ENCODE measurements around the gene RAB31.

Gene RAB31

DNA sequence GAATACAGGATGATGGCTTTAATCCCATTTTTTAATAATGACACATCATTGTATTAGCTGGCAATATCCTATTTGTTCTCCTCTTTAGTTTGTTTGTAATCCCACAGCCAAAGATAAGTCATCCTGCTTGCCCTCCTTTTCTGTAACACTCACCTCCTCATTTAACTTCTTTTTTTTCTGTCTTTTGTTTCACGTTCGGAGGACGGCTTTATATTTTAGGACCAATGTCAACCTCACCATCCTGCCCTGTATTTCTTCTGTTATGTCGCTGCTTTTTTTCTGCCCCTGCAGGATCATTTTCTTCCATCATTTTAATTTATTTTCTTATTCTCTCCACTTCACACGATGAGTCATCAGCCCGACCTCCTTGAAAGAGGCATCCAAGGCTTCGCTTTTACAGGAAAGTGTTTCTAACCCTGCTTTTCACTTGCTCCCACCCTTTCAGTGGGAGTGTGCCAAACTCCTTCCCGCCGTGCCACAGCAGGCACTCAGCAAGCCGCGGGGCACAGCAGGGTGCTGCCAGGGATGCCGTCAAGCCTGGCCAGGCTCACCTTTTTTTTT is 11.4 kb downstream of the RAB31 start (continued):
- TF ChIP-seq, protein P1, sequence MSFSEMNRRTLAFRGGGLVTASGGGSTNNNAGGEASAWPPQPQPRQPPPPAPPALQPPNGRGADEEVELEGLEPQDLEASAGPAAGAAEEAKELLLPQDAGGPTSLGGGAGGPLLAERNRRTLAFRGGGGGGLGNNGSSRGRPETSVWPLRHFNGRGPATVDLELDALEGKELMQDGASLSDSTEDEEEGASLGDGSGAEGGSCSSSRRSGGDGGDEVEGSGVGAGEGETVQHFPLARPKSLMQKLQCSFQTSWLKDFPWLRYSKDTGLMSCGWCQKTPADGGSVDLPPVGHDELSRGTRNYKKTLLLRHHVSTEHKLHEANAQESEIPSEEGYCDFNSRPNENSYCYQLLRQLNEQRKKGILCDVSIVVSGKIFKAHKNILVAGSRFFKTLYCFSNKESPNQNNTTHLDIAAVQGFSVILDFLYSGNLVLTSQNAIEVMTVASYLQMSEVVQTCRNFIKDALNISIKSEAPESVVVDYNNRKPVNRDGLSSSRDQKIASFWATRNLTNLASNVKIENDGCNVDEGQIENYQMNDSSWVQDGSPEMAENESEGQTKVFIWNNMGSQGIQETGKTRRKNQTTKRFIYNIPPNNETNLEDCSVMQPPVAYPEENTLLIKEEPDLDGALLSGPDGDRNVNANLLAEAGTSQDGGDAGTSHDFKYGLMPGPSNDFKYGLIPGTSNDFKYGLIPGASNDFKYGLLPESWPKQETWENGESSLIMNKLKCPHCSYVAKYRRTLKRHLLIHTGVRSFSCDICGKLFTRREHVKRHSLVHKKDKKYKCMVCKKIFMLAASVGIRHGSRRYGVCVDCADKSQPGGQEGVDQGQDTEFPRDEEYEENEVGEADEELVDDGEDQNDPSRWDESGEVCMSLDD (tag by site-specific recombination; IDR thresholded peaks at IDR 0.05): 0 out of 2 replicates have a peak, but pooled peaks have one; percentile 23
- TF ChIP-seq, protein P2, sequence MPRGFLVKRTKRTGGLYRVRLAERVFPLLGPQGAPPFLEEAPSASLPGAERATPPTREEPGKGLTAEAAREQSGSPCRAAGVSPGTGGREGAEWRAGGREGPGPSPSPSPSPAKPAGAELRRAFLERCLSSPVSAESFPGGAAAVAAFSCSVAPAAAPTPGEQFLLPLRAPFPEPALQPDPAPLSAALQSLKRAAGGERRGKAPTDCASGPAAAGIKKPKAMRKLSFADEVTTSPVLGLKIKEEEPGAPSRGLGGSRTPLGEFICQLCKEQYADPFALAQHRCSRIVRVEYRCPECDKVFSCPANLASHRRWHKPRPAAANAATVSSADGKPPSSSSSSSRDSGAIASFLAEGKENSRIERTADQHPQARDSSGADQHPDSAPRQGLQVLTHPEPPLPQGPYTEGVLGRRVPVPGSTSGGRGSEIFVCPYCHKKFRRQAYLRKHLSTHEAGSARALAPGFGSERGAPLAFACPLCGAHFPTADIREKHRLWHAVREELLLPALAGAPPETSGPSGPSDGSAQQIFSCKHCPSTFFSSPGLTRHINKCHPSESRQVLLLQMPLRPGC (tag by site-specific recombination; IDR thresholded peaks at IDR 0.05): no peak
- TF ChIP-seq BCL11B (tag by site-specific recombination; IDR thresholded peaks at IDR 0.05; ENCODE audit: low read depth): no peak
- no peak for TF ChIP-seq ZNF658 (tag by site-specific recombination; IDR thresholded peaks at IDR 0.05)
- TF ChIP-seq ZNF324 (tag by site-specific recombination; IDR thresholded peaks at IDR 0.05): no peak
- TF ChIP-seq ZNF335 (tag by site-specific recombination; conservative IDR thresholded peaks at IDR 0.05): peak; percentile 51
- TF ChIP-seq ZNF341 (tag by site-specific recombination; IDR thresholded peaks at IDR 0.05; ENCODE audit: low read depth): peak; percentile 82
- TF ChIP-seq ZNF311 (tag by site-specific recombination; IDR thresholded peaks at IDR 0.05; ENCODE audit: borderline replicate concordance): no peak
- no peak for TF ChIP-seq ZNF514 (tag by site-specific recombination; IDR thresholded peaks at IDR 0.05)
- peak; percentile 41; the same call in 1 of the 2 replicates for TF ChIP-seq WT1 (tag by site-specific recombination; IDR thresholded peaks at IDR 0.05)
- no peak for TF ChIP-seq ZNF211 (tag by site-specific recombination; IDR thresholded peaks at IDR 0.05; ENCODE audit: low read depth)
- no peak for TF ChIP-seq SCRT2 (tag by site-specific recombination; IDR thresholded peaks at IDR 0.05)
- TF ChIP-seq HOXD13 (CRISPR knock-in tag; IDR thresholded peaks at IDR 0.05; ENCODE audit: borderline replicate concordance): no peak
- no peak for TF ChIP-seq ZNF555 (tag by site-specific recombination; conservative IDR thresholded peaks at IDR 0.05)
- TF ChIP-seq, protein P3, sequence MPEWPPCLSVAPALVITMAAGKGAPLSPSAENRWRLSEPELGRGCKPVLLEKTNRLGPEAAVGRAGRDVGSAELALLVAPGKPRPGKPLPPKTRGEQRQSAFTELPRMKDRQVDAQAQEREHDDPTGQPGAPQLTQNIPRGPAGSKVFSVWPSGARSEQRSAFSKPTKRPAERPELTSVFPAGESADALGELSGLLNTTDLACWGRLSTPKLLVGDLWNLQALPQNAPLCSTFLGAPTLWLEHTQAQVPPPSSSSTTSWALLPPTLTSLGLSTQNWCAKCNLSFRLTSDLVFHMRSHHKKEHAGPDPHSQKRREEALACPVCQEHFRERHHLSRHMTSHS (tag by site-specific recombination; IDR thresholded peaks at IDR 0.05): no peak
- no peak for TF ChIP-seq ZNF837 (tag by site-specific recombination; IDR thresholded peaks at IDR 0.05)
- TF ChIP-seq RBAK (tag by site-specific recombination; IDR thresholded peaks at IDR 0.05): 0 out of 2 replicates have a peak, but pooled peaks have one; percentile 8
- TF ChIP-seq ZNF16 (tag by site-specific recombination; IDR thresholded peaks at IDR 0.05; ENCODE audit: low read depth): no peak
- TF ChIP-seq, protein P4, sequence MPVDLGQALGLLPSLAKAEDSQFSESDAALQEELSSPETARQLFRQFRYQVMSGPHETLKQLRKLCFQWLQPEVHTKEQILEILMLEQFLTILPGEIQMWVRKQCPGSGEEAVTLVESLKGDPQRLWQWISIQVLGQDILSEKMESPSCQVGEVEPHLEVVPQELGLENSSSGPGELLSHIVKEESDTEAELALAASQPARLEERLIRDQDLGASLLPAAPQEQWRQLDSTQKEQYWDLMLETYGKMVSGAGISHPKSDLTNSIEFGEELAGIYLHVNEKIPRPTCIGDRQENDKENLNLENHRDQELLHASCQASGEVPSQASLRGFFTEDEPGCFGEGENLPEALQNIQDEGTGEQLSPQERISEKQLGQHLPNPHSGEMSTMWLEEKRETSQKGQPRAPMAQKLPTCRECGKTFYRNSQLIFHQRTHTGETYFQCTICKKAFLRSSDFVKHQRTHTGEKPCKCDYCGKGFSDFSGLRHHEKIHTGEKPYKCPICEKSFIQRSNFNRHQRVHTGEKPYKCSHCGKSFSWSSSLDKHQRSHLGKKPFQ (tag by site-specific recombination; IDR thresholded peaks at IDR 0.05): peak; percentile 95
- no peak for TF ChIP-seq ZNF544 (tag by site-specific recombination; IDR thresholded peaks at IDR 0.05)
- TF ChIP-seq ZXDB (tag by site-specific recombination; IDR thresholded peaks at IDR 0.05): peak; percentile 87
- TF ChIP-seq, protein P5, sequence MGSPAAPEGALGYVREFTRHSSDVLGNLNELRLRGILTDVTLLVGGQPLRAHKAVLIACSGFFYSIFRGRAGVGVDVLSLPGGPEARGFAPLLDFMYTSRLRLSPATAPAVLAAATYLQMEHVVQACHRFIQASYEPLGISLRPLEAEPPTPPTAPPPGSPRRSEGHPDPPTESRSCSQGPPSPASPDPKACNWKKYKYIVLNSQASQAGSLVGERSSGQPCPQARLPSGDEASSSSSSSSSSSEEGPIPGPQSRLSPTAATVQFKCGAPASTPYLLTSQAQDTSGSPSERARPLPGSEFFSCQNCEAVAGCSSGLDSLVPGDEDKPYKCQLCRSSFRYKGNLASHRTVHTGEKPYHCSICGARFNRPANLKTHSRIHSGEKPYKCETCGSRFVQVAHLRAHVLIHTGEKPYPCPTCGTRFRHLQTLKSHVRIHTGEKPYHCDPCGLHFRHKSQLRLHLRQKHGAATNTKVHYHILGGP (tag by site-specific recombination; IDR thresholded peaks at IDR 0.05): no peak
- TF ChIP-seq ZNF354C (tag by site-specific recombination; IDR thresholded peaks at IDR 0.05; ENCODE audit: borderline replicate concordance, low read depth): no peak
- TF ChIP-seq, protein P6, sequence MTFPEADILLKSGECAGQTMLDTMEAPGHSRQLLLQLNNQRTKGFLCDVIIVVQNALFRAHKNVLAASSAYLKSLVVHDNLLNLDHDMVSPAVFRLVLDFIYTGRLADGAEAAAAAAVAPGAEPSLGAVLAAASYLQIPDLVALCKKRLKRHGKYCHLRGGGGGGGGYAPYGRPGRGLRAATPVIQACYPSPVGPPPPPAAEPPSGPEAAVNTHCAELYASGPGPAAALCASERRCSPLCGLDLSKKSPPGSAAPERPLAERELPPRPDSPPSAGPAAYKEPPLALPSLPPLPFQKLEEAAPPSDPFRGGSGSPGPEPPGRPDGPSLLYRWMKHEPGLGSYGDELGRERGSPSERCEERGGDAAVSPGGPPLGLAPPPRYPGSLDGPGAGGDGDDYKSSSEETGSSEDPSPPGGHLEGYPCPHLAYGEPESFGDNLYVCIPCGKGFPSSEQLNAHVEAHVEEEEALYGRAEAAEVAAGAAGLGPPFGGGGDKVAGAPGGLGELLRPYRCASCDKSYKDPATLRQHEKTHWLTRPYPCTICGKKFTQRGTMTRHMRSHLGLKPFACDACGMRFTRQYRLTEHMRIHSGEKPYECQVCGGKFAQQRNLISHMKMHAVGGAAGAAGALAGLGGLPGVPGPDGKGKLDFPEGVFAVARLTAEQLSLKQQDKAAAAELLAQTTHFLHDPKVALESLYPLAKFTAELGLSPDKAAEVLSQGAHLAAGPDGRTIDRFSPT (tag by site-specific recombination; IDR thresholded peaks at IDR 0.05): no peak
- TF ChIP-seq ZFP37 (tag by site-specific recombination; IDR thresholded peaks at IDR 0.05): no peak
- TF ChIP-seq, protein P7, sequence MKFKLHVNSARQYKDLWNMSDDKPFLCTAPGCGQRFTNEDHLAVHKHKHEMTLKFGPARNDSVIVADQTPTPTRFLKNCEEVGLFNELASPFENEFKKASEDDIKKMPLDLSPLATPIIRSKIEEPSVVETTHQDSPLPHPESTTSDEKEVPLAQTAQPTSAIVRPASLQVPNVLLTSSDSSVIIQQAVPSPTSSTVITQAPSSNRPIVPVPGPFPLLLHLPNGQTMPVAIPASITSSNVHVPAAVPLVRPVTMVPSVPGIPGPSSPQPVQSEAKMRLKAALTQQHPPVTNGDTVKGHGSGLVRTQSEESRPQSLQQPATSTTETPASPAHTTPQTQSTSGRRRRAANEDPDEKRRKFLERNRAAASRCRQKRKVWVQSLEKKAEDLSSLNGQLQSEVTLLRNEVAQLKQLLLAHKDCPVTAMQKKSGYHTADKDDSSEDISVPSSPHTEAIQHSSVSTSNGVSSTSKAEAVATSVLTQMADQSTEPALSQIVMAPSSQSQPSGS (tag by site-specific recombination; IDR thresholded peaks at IDR 0.05; ENCODE audit: low read depth): no peak
- no peak for TF ChIP-seq ZNF510 (tag by site-specific recombination; IDR thresholded peaks at IDR 0.05; ENCODE audit: insufficient replicate concordance)
- TF ChIP-seq SP2 (tag by site-specific recombination; IDR thresholded peaks at IDR 0.05): peak; percentile 59
- TF ChIP-seq ZFP41 (tag by site-specific recombination; IDR thresholded peaks at IDR 0.05; ENCODE audit: borderline replicate concordance): no peak
